ENCODE results near the gene PRICKLE1.
A peak's percentile ranks its signal among the peaks of the same experiment; 100 is the strongest.

PRICKLE1 gene

GRCh38 chr12:42607584-42608058 lies 18.1 kb upstream of the PRICKLE1 start:
- no peak overlapping the region for H3K4me3 ChIP-seq (ENCODE audit: low read depth, low read length, poor library complexity, severe bottlenecking)
- no peaks in the 10 kb centered on the region for H3K79me2 ChIP-seq (ENCODE audit: insufficient read depth, low read length)
- no peak overlapping the region for H3K27ac ChIP-seq (ENCODE audit: low read depth, low read length, poor library complexity, severe bottlenecking)
- H3K27me3 ChIP-seq (ENCODE audit: insufficient read depth, low read length): peaks cover 3% of the 10 kb centered on the region; the same call in 1 of the 2 replicates
- H3K9ac ChIP-seq (ENCODE audit: low read length): no peak overlapping the region
- H2AFZ ChIP-seq (ENCODE audit: low read length): no peak overlapping the region
- TF ChIP-seq EZH2 (IDR thresholded peaks at IDR 0.05; ENCODE audit: borderline replicate concordance, low read length) (no peak), CTCF (IDR thresholded peaks at IDR 0.05; ENCODE audit: low read length) (peak; percentile 10; the same call in 1 of the 2 replicates)
- H3K36me3 ChIP-seq (ENCODE audit: insufficient read depth, low read length): no peaks in the 10 kb centered on the region
- no peaks in the 10 kb centered on the region for H3K4me1 ChIP-seq (ENCODE audit: insufficient read depth, low read length, severe bottlenecking)
- H3F3A ChIP-seq (ENCODE audit: insufficient read depth, low read length): no peaks in the 10 kb centered on the region
- no peaks in the 10 kb centered on the region for H4K20me1 ChIP-seq (ENCODE audit: insufficient read depth, low read length)
- H3K9me3 ChIP-seq (ENCODE audit: low read length): no peaks in the 10 kb centered on the region
- H3K4me2 ChIP-seq (ENCODE audit: low read length): no peak overlapping the region
- no peaks in the 10 kb centered on the region for H3K9me2 ChIP-seq (ENCODE audit: low read depth, low read length)

DNA sequence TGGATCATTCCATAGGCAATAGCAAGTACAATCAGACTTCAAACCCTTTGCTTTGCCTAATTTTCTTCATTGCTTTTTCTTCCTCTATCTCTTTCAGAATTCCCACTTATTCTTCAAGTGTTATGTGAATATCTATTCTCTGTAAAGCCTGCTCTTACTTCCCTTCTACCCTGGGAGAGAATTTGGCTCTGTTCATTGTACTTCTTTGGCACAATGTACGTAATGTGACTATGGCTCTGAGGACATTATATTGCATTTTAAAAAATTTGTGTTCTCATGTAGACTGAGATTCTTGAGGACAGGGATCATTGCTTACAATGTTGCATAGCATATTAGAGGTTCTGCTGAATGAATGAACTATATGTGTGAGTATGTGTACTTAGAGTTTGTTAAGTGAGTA lies 16.9 kb upstream of the PRICKLE1 start:
- Histone ChIP-seq H3K9me2 (ENCODE audit: low read depth, low read length) (no peaks in the 10 kb centered on the region), H3K4me3 (ENCODE audit: low read depth, low read length, poor library complexity, severe bottlenecking) (no peak overlapping the region), H3K4me2 (ENCODE audit: low read length) (no peak overlapping the region), H3K4me1 (ENCODE audit: insufficient read depth, low read length, severe bottlenecking) (no peaks in the 10 kb centered on the region), H3K36me3 (ENCODE audit: insufficient read depth, low read length) (no peaks in the 10 kb centered on the region), H3K9me3 (ENCODE audit: low read length) (no peaks in the 10 kb centered on the region), H3K27ac (ENCODE audit: low read depth, low read length, poor library complexity, severe bottlenecking) (no peak overlapping the region), H4K20me1 (ENCODE audit: insufficient read depth, low read length) (no peaks in the 10 kb centered on the region), H2AFZ (ENCODE audit: low read length) (no peak overlapping the region), H3K27me3 (ENCODE audit: insufficient read depth, low read length) (peaks cover 3% of the 10 kb centered on the region; the same call in 1 of the 2 replicates), H3K79me2 (ENCODE audit: insufficient read depth, low read length) (no peaks in the 10 kb centered on the region), H3F3A (ENCODE audit: insufficient read depth, low read length) (no peaks in the 10 kb centered on the region), H3K9ac (ENCODE audit: low read length) (no peak overlapping the region)
- TF ChIP-seq CTCF (IDR thresholded peaks at IDR 0.05; ENCODE audit: low read length): no peak
- TF ChIP-seq EZH2 (IDR thresholded peaks at IDR 0.05; ENCODE audit: borderline replicate concordance, low read length): no peak

GRCh38 chr12:42605685-42606084 lies 16.1 kb upstream of the PRICKLE1 start:
- no peak for TF ChIP-seq CTCF (IDR thresholded peaks at IDR 0.05; ENCODE audit: low read length)
- TF ChIP-seq EZH2 (IDR thresholded peaks at IDR 0.05; ENCODE audit: borderline replicate concordance, low read length): no peak
- no peak overlapping the region for H2AFZ ChIP-seq (ENCODE audit: low read length)
- H3K9ac ChIP-seq (ENCODE audit: low read length): no peak overlapping the region
- no peaks in the 10 kb centered on the region for H3K9me3 ChIP-seq (ENCODE audit: low read length)
- H3K36me3 ChIP-seq (ENCODE audit: insufficient read depth, low read length): no peaks in the 10 kb centered on the region
- H3K9me2 ChIP-seq (ENCODE audit: low read depth, low read length): no peaks in the 10 kb centered on the region
- no peaks in the 10 kb centered on the region for H3K79me2 ChIP-seq (ENCODE audit: insufficient read depth, low read length)
- no peaks in the 10 kb centered on the region for H4K20me1 ChIP-seq (ENCODE audit: insufficient read depth, low read length)
- H3K27me3 ChIP-seq (ENCODE audit: insufficient read depth, low read length): peaks cover 3% of the 10 kb centered on the region; the same call in 1 of the 2 replicates
- H3F3A ChIP-seq (ENCODE audit: insufficient read depth, low read length): no peaks in the 10 kb centered on the region
- H3K4me1 ChIP-seq (ENCODE audit: insufficient read depth, low read length, severe bottlenecking): no peaks in the 10 kb centered on the region
- H3K27ac ChIP-seq (ENCODE audit: low read depth, low read length, poor library complexity, severe bottlenecking): no peak overlapping the region
- no peak overlapping the region for H3K4me3 ChIP-seq (ENCODE audit: low read depth, low read length, poor library complexity, severe bottlenecking)
- H3K4me2 ChIP-seq (ENCODE audit: low read length): no peak overlapping the region

Data from OCI-LY1 (cell line).